AG10803 (cell line): ENCODE measurements around the gene SLC37A1.

Source experiments
- DNase-seq: peaks from one replicate; pipeline ENCODE4 v3.0.0; 2010; ENCODE audit warnings: low read depth
- H3K4me3 ChIP-seq: 2 replicates; pipeline ENCODE4 v1.5.1; 2011; ENCODE audit warnings: mild to moderate bottlenecking, low read length, control low read depth
- CTCF ChIP-seq: conservative IDR thresholded peaks from 2 replicates; pipeline ENCODE4 v1.5.1; 2011; ENCODE audit warnings: mild to moderate bottlenecking, low read length, control low read depth, inconsistent platforms

Gene SLC37A1

GRCh38 chr21:42559326-42559725 is 45.7 kb downstream of the SLC37A1 start:
- no peak for TF ChIP-seq CTCF
- DNase-seq: no peak
- no peak overlapping the region for H3K4me3 ChIP-seq

GRCh38 chr21:42560517-42561179 is 47.0 kb downstream of the SLC37A1 start:
- H3K4me3 ChIP-seq: no peak overlapping the region
- no peak for TF ChIP-seq CTCF
- DNase-seq: no peak

GRCh38 chr21:42561762-42562650 is 48.4 kb downstream of the SLC37A1 start:
- DNase-seq: no peak
- no peak for TF ChIP-seq CTCF
- no peak overlapping the region for H3K4me3 ChIP-seq

- no peak for DNase-seq
- H3K4me3 ChIP-seq: no peak overlapping the region
- TF ChIP-seq CTCF: no peak
Measured at GRCh38 chr21:42562816-42563215, 49.2 kb downstream of the SLC37A1 start.

- DNase-seq: no peak
- H3K4me3 ChIP-seq: no peak overlapping the region
- no peak for TF ChIP-seq CTCF
Measured at GRCh38 chr21:42563261-42563660, 49.6 kb downstream of the SLC37A1 start.

- no peak for DNase-seq
- no peak for TF ChIP-seq CTCF
- no peak overlapping the region for H3K4me3 ChIP-seq
Measured at GRCh38 chr21:42563686-42564085, 50.0 kb downstream of the SLC37A1 start.

- H3K4me3 ChIP-seq: no peak overlapping the region
- DNase-seq: no peak
- no peak for TF ChIP-seq CTCF
Measured at GRCh38 chr21:42564561-42564971, 50.9 kb downstream of the SLC37A1 start.
